ENCODE measurements around the gene MUTYH. TPM values are rescaled to one million over a fixed set of nuclear protein-coding genes. Genes with fewer than 3 reads are reported as not detected.
"Not testable (repeated sequence)": the region's sequence is repeated elsewhere in the genome, so short reads cannot be mapped to it uniquely, and the experiment has no call there.

Gene MUTYH
- total RNA-seq, 2 donors from 2014 or later: 30.5 to 63.2 TPM

DNA sequence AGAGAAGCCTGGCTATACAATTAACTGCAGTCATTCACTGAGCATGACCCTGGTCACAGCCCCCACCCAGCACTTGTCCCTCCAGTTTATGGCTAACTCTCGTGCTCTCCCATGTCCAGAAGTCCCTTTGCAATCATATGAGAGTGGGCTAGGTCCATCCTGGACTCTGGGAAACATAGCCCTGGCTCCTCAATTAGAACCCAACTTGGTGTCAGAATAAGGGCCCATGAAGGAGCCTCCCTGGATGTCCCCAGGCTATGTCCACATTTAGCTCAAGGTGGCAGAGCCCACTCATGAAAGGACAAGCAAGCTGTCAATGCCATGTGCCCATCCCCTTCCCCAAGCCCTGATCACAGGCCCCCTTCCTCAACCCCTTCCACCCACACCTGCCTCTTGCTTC, 40.9 kb downstream of the MUTYH start:
- H3K36me3 Mint-ChIP-seq: no peaks in the 10 kb centered on the region
- H3K27ac Mint-ChIP-seq: no peak overlapping the region
- no peaks in the 10 kb centered on the region for H3K9me3 Mint-ChIP-seq
- no peaks in the 10 kb centered on the region for H3K27me3 Mint-ChIP-seq
- peaks cover 3 to 4% of the 10 kb centered on the region in 2 donors for H3K4me1 Mint-ChIP-seq (ENCODE audit: low read depth in 2 of 2)
- ATAC-seq (no peak), DNase-seq (ENCODE audit: low spot score) (no peak)
- H3K4me3 Mint-ChIP-seq: no peak overlapping the region

DNA sequence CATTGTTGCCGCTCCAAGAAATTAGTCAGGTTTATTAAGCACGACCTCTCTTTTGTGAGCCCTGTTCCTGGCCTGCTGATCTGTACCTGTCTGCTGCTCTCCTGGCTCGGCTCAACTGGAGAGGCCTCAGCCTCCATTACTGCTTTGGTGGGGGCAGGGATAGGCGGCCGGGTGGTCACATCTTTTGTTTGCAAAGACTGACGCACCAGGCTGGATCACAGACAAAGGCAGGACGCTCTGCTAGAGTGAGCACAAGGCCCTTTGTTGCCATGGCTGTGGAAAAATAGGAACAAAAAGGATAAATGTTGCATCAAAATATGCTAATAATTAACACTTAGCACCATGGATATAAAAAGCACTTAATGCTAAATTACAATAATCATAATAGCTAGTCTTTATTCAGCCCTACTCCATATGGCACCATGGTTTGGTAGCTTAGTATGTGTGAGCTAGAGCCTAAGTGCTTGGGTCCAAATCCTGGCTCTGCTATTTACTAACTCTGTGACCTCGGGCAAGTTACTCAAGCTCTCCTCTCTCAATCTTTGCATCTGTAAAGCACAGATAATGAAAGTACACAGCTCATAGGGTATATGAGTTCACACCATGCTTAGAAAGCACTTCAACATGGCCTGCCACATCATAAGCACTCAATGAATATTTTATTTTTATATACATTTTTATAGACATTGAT, 42.4 kb downstream of the MUTYH start:
- Mint-ChIP-seq H3K9me3 (no peaks in the 10 kb centered on the region), H3K4me3 (no peak overlapping the region), H3K27ac (no peak overlapping the region), H3K27me3 (no peaks in the 10 kb centered on the region), H3K4me1 (ENCODE audit: low read depth in 2 of 2) (no peaks in the 10 kb centered on the region), H3K36me3 (no peaks in the 10 kb centered on the region)
- no peak for ATAC-seq
- DNase-seq (ENCODE audit: low spot score): no peak

DNA sequence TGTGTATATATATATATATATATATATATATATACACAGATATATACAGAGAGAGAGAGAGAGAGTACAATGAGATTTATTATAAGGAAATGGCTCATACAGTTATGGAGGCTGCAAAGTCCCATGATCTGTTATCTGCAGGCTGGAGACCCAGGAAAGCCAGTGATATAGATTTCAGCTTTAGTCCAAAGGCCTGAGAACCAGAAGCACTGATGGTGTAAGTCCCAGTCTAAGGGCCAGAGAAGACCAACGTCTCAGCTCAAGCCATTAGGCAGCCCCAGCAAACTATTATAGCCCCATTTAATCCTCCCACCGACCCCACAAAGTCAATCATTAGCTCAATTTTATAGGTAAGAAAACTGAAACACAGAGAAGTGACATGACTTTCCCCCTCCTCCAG, 48.5 kb downstream of the MUTYH start:
- Mint-ChIP-seq H3K27me3 (peaks cover 4 to 11% of the 10 kb centered on the region in 2 donors), H3K36me3 (no peaks in the 10 kb centered on the region), H3K9me3 (no peaks in the 10 kb centered on the region), H3K27ac (no peak overlapping the region), H3K4me3 (no peak overlapping the region), H3K4me1 (ENCODE audit: low read depth in 2 of 2) (no peaks in the 10 kb centered on the region)
- no peak for ATAC-seq
- DNase-seq (ENCODE audit: low spot score): no peak

DNA sequence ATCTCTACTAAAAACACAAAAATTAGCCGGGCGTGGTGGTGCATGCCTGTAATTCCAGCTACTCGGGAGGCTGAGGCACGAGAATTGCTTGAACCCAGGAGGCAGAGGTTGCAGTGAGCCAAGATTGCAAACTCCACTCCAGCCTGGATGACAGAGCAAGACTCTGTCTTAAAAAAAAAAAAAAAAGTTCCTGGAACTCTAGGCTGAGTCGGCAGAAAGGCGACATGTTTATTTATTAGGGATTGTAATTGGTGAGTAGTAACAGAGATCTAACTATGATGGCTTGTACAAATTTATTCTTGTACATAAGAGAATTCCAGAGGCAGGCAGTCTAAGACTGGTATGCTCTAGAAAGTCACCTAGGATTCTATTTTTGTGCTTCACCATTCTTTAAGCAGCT, 49.2 kb downstream of the MUTYH start:
- not testable (repeated sequence) for H3K4me1 Mint-ChIP-seq (ENCODE audit: low read depth in 2 of 2); DNase-seq (ENCODE audit: low spot score); H3K36me3 Mint-ChIP-seq; H3K9me3 Mint-ChIP-seq; H3K4me3 Mint-ChIP-seq; H3K27ac Mint-ChIP-seq; ATAC-seq
- H3K27me3 Mint-ChIP-seq: peaks cover 4 to 15% of the 10 kb centered on the region in 2 donors

DNA sequence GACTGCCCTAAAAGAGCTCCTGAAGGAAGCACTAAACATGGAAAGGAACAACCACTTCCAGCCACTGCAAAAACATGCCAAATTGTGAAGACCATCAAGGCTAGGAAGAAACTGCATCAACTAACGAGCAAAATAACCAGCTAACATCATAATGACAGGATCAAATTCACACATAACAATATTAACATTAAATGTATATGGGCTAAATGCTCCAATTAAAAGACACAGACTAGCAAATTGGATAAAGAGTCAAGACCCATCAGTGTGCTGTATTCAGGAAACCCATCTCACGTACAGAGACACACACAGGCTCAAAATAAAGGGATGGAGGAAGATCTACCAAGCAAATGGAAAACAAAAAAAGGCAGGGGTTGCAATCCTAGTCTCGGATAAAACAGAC, 53.7 kb downstream of the MUTYH start:
- H3K36me3 Mint-ChIP-seq; ATAC-seq; H3K27ac Mint-ChIP-seq; H3K4me3 Mint-ChIP-seq; DNase-seq (ENCODE audit: low spot score); H3K4me1 Mint-ChIP-seq (ENCODE audit: low read depth in 2 of 2); H3K9me3 Mint-ChIP-seq: not testable (repeated sequence)
- peaks cover 16 to 34% of the 10 kb centered on the region in 2 donors for H3K27me3 Mint-ChIP-seq

DNA sequence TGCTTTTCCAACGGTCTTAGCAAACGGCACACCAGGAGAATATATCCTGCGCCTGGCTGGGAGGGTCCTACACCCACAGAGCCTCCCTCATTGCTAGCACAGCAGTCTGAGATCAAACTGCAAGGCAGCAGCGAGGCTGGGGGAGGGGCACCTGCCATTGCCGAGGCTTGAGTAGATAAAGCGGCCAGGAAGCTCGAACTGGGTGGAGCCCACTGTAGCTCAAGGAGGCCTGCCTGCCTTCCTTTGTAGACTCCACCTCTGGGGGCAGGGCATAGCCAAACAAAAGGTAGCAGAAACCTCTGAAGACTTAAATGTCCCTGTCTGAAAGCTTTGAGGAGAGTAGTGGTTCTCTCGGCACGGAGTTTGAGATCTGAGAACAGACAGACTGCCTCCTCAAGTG, 55.4 kb downstream of the MUTYH start:
- not testable (repeated sequence) for DNase-seq (ENCODE audit: low spot score); H3K27ac Mint-ChIP-seq; ATAC-seq; H3K36me3 Mint-ChIP-seq; H3K4me1 Mint-ChIP-seq (ENCODE audit: low read depth in 2 of 2); H3K9me3 Mint-ChIP-seq; H3K4me3 Mint-ChIP-seq
- H3K27me3 Mint-ChIP-seq: peaks cover 20 to 40% of the 10 kb centered on the region in 2 donors

DNA sequence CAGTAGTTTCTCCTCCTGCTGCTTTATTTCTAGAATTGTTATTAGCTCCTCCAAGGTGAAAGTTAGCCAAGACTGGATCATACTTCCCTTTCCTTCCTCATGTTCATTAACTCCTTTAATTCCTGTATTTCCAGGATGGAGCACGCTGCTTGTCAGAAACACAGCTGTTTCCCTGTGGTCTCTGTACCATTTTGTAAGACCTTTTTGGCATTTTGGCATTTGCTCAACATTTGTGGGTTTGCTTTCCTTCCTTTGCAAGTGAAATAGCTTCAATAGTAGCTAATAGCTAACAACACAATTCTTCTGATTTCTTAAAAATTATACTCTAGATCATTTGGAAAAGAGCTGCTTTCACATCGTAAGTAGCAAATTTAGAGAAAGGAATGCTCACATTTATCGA, 57.9 kb downstream of the MUTYH start:
- no peak overlapping the region for H3K4me3 Mint-ChIP-seq
- ATAC-seq (no peak), DNase-seq (ENCODE audit: low spot score) (no peak)
- H3K36me3 Mint-ChIP-seq: no peaks in the 10 kb centered on the region
- H3K9me3 Mint-ChIP-seq: no peaks in the 10 kb centered on the region
- no peaks in the 10 kb centered on the region for H3K4me1 Mint-ChIP-seq (ENCODE audit: low read depth in 2 of 2)
- peaks cover 21 to 45% of the 10 kb centered on the region in 2 donors for H3K27me3 Mint-ChIP-seq
- H3K27ac Mint-ChIP-seq: no peak overlapping the region

Other genes with a start within 250 kb of the MUTYH start
- gene ZSWIM5, start 133.8 kb downstream of the MUTYH start, total RNA-seq: 1 to 10 TPM; 1.0 to 1.4 TPM
- 10 to 100 TPM in 1 of 2 donors, 1 to 10 TPM in 1; 8.6 to 51.9 TPM for gene HPDL, start 13.5 kb downstream of the MUTYH start, total RNA-seq
- gene TOE1, start 270 bp downstream of the MUTYH start, total RNA-seq: 10 to 100 TPM; 29.8 to 43.6 TPM
- 1 to 10 TPM; 2.4 to 4.0 TPM for gene TESK2, start 150.7 kb upstream of the MUTYH start, total RNA-seq
- 1 to 10 TPM; 2.4 to 8.4 TPM for gene CCDC163, start 159.6 kb upstream of the MUTYH start, total RNA-seq
- 1 to 10 TPM; 3.8 to 5.6 TPM for gene MMACHC, start 159.9 kb upstream of the MUTYH start, total RNA-seq
- gene PRDX1, start 181.4 kb upstream of the MUTYH start, total RNA-seq: 100 to 1,000 TPM; 246 to 396 TPM
- 100 to 1,000 TPM; 137 to 181 TPM for gene AKR1A1, start 210.4 kb upstream of the MUTYH start, total RNA-seq
- 100 to 1,000 TPM; 145 to 291 TPM for gene NASP, start 243.6 kb upstream of the MUTYH start, total RNA-seq